NCI-H2029 treated with DMSO at 0.1 percent for 48 hours (cell line): ENCODE measurements around the gene PAPPA.

Experiments used
- DNase-seq: peaks from one replicate; lab custom pipeline; 2025; lab: John Stamatoyannopoulos, UW

The PAPPA gene

GRCh38 chr9:116181853-116182610, 28.4 kb downstream of the PAPPA start:
- no peak for DNase-seq

- no peak for DNase-seq
Measured at GRCh38 chr9:116182876-116183275, 29.3 kb downstream of the PAPPA start.

- DNase-seq, result no peak
Measured at GRCh38 chr9:116187570-116188170, 34.1 kb downstream of the PAPPA start.

- DNase-seq, result no peak
Measured at GRCh38 chr9:116189683-116190082, 36.1 kb downstream of the PAPPA start.

GRCh38 chr9:116190637-116191396, 37.2 kb downstream of the PAPPA start:
- no peak for DNase-seq

- DNase-seq, result no peak
Measured at GRCh38 chr9:116191576-116192415, 38.2 kb downstream of the PAPPA start.

GRCh38 chr9:116193636-116194035, 40.0 kb downstream of the PAPPA start:
- no peak for DNase-seq

GRCh38 chr9:116196806-116197205, 43.2 kb downstream of the PAPPA start:
- DNase-seq, result no peak

- DNase-seq, result no peak
Measured at GRCh38 chr9:116198344-116198743, 44.8 kb downstream of the PAPPA start.

GRCh38 chr9:116202219-116202912, 48.8 kb downstream of the PAPPA start:
- no peak for DNase-seq

- DNase-seq, result no peak
Measured at GRCh38 chr9:116204252-116204882, 50.8 kb downstream of the PAPPA start.

GRCh38 chr9:116207371-116208111, 54.0 kb downstream of the PAPPA start:
- no peak for DNase-seq

GRCh38 chr9:116208417-116209232, 55.0 kb downstream of the PAPPA start:
- DNase-seq, result no peak

GRCh38 chr9:116209414-116210116, 56.0 kb downstream of the PAPPA start:
- DNase-seq, result no peak

GRCh38 chr9:116212986-116213692, 59.5 kb downstream of the PAPPA start:
- DNase-seq, result no peak

GRCh38 chr9:116213693-116214047, 60.1 kb downstream of the PAPPA start:
- DNase-seq, result no peak

GRCh38 chr9:116218399-116218798, 64.8 kb downstream of the PAPPA start:
- no peak for DNase-seq

- DNase-seq, result peak; percentile 89
Measured at GRCh38 chr9:116219686-116220085, 66.1 kb downstream of the PAPPA start.
